IPS-11a (cell line): Measurements from ENCODE around the gene OR13J1.
"Not testable (repeated sequence)": the region's sequence is repeated elsewhere in the genome, so short reads cannot be mapped to it uniquely, and the experiment has no call there.

Experiments used
- H3K4me3 ChIP-seq: one replicate; pipeline ENCODE4 v1.5.1; 2013; ENCODE audit warnings: low read depth, low read length, control low read depth

Gene OR13J1

GRCh38 chr9:35905051-35905781 is 35.0 kb upstream of the OR13J1 start:
- no peak overlapping the region for H3K4me3 ChIP-seq

GRCh38 chr9:35904338-35904737 is 34.1 kb upstream of the OR13J1 start:
- no peak overlapping the region for H3K4me3 ChIP-seq

- no peak overlapping the region for H3K4me3 ChIP-seq
Measured at GRCh38 chr9:35903049-35903448, 32.8 kb upstream of the OR13J1 start.

- H3K4me3 ChIP-seq: no peak overlapping the region
Measured at GRCh38 chr9:35899021-35899420, 28.8 kb upstream of the OR13J1 start.

- H3K4me3 ChIP-seq: no peak overlapping the region
Measured at GRCh38 chr9:35898337-35898736, 28.1 kb upstream of the OR13J1 start.

GRCh38 chr9:35897376-35898099 is 27.3 kb upstream of the OR13J1 start:
- H3K4me3 ChIP-seq: not testable (repeated sequence)

GRCh38 chr9:35896570-35896969 is 26.4 kb upstream of the OR13J1 start:
- H3K4me3 ChIP-seq: no peak overlapping the region

- no peak overlapping the region for H3K4me3 ChIP-seq
Measured at GRCh38 chr9:35892051-35892450, 21.9 kb upstream of the OR13J1 start.

GRCh38 chr9:35891646-35892045 is 21.4 kb upstream of the OR13J1 start:
- no peak overlapping the region for H3K4me3 ChIP-seq

GRCh38 chr9:35884908-35885307 is 14.7 kb upstream of the OR13J1 start:
- H3K4me3 ChIP-seq: not testable (repeated sequence)

GRCh38 chr9:35882996-35883395 is 12.8 kb upstream of the OR13J1 start:
- no peak overlapping the region for H3K4me3 ChIP-seq

- H3K4me3 ChIP-seq: no peak overlapping the region
Measured at GRCh38 chr9:35882263-35882848, 12.2 kb upstream of the OR13J1 start.

- no peak overlapping the region for H3K4me3 ChIP-seq
Measured at GRCh38 chr9:35872505-35872904, 2.3 kb upstream of the OR13J1 start.

- H3K4me3 ChIP-seq: no peak overlapping the region
Measured at GRCh38 chr9:35871545-35871944, 1.3 kb upstream of the OR13J1 start.

- no peak overlapping the region for H3K4me3 ChIP-seq
Measured at GRCh38 chr9:35869621-35870216, 482 bp downstream of the OR13J1 start.

- no peak overlapping the region for H3K4me3 ChIP-seq
Measured at GRCh38 chr9:35868933-35869332, 1.3 kb downstream of the OR13J1 start.

GRCh38 chr9:35867538-35867937 is 2.7 kb downstream of the OR13J1 start:
- no peak overlapping the region for H3K4me3 ChIP-seq

GRCh38 chr9:35864695-35865255 is 5.4 kb downstream of the OR13J1 start:
- no peak overlapping the region for H3K4me3 ChIP-seq

- no peak overlapping the region for H3K4me3 ChIP-seq
Measured at GRCh38 chr9:35863583-35863982, 6.6 kb downstream of the OR13J1 start.

GRCh38 chr9:35862328-35862727 is 7.9 kb downstream of the OR13J1 start:
- H3K4me3 ChIP-seq: no peak overlapping the region

GRCh38 chr9:35861161-35861897 is 8.9 kb downstream of the OR13J1 start:
- H3K4me3 ChIP-seq: no peak overlapping the region
